Measurements from ENCODE around the gene PCDHA2. TPM values are rescaled to one million over a fixed set of nuclear protein-coding genes. Genes with fewer than 3 reads are reported as not detected.

The PCDHA2 gene
- total and polyA plus RNA-seq, 2 donors (not counting 3 experiments of a cell fraction or from before 2014, with no cell fraction given): not detected

GRCh38 chr5:140753561-140753960, 41.1 kb upstream of the PCDHA2 start:
- TF ChIP-seq JUN (IDR thresholded peaks at IDR 0.05; ENCODE audit: borderline replicate concordance, insufficient read depth, insufficient read length, low read depth) (no peak), EZH2 (IDR thresholded peaks at IDR 0.05; ENCODE audit: borderline replicate concordance, low read depth, low read length, severe bottlenecking) (no peak), MAX (IDR thresholded peaks at IDR 0.05; ENCODE audit: insufficient read depth, insufficient read length) (no peak), FOS (IDR thresholded peaks at IDR 0.05; ENCODE audit: borderline replicate concordance, insufficient read depth, low read length) (no peak), GATA2 (IDR thresholded peaks at IDR 0.05; ENCODE audit: insufficient read depth, insufficient read length, low read depth, low read length) (no peak), MYC (IDR thresholded peaks at IDR 0.05; ENCODE audit: low read depth, low read length) (no peak), POLR2AphosphoS5 (IDR thresholded peaks at IDR 0.05; ENCODE audit: insufficient read depth, low read depth, low read length) (no peak), POLR2A (IDR thresholded peaks at IDR 0.05; ENCODE audit: low read depth, low read length) (no peak), CTCF (IDR thresholded peaks at IDR 0.05; ENCODE audit: extremely low read depth in 1 of 2, insufficient read depth in 1 of 2, low read depth in 1 of 2, low read length in 2 of 2) (no peak)
- no peaks in the 10 kb centered on the region for H3K27me3 ChIP-seq (ENCODE audit: control insufficient read depth in 2 of 2, insufficient read depth in 2 of 2, low read length in 2 of 2)
- no peak for DNase-seq (ENCODE audit: low read depth, low spot score)
- H3K9me1 ChIP-seq (replicated peaks; ENCODE audit: control insufficient read depth, extremely low read depth, insufficient read depth, low read length): no peaks in the 10 kb centered on the region
- no peaks in the 10 kb centered on the region for H3K36me3 ChIP-seq (ENCODE audit: control insufficient read depth in 2 of 2, extremely low read depth in 1 of 2, insufficient read depth in 2 of 2, low read length in 2 of 2)
- CTCF ChIA-PET: no interaction called here
- H3K4me3 ChIP-seq (replicated peaks in 1 of 3; ENCODE audit: insufficient read depth in 1 of 3, low read depth in 1 of 3, low read length in 3 of 3): no peak overlapping the region
- no peak for FAIRE-seq
- dilution Hi-C loops (cut with MboI; ENCODE audit: extremely low pct_ligation_motif_present, low sequenced_read_pairs): no loop called here
- no peaks in the 10 kb centered on the region for H4K20me1 ChIP-seq (replicated peaks; ENCODE audit: control insufficient read depth, extremely low read depth, insufficient read depth, low read length)
- POLR2A ChIA-PET: no interaction called here
- no peaks in the 10 kb centered on the region for H3K4me1 ChIP-seq (ENCODE audit: control insufficient read depth, extremely low read depth, insufficient read depth, low read length)
- intact Hi-C loops (cut with micrococcal nuclease): no loop called here
- no peak overlapping the region for H3K27ac ChIP-seq (ENCODE audit: insufficient read depth, low read depth, low read length)
- no TSS peak for BruUV-seq (replicated peaks)
- H3K9ac ChIP-seq (replicated peaks; ENCODE audit: extremely low read depth, insufficient read depth, low read length): no peak overlapping the region
- no peak overlapping the region for H2AFZ ChIP-seq (ENCODE audit: low read depth, low read length)
- no peak overlapping the region for H3K4me2 ChIP-seq (ENCODE audit: insufficient read depth, low read length)
- H3K9me3 ChIP-seq (replicated peaks; ENCODE audit: control insufficient read depth, insufficient read depth, low read length): no peaks in the 10 kb centered on the region
- no peaks in the 10 kb centered on the region for H3K79me2 ChIP-seq (ENCODE audit: control insufficient read depth, insufficient read depth, low read length)

Measured in endothelial cell of umbilical vein (primary cell).